GM12865 (cell line): ENCODE measurements around the gene GRIP2.

Experiments used
- DNase-seq: peaks from one replicate; pipeline ENCODE4 v3.0.0; 2010; ENCODE audit warnings: low read depth
- H3K4me3 ChIP-seq: 2 replicates; pipeline ENCODE4 v1.5.1; 2011; ENCODE audit warnings: mild to moderate bottlenecking, low read depth, low read length, control low read depth
- CTCF ChIP-seq: IDR thresholded peaks from 2 replicates; pipeline ENCODE4 v1.5.1; 2011; ENCODE audit warnings: low read length, control low read depth, low read depth, inconsistent platforms; ENCODE audit not compliant: insufficient read depth; ENCODE audit errors: missing control alignments

GRIP2 gene

GRCh38 chr3:14464141-14464465 lies 76.0 kb downstream of the GRIP2 start:
- TF ChIP-seq CTCF: no peak
- DNase-seq: no peak
- H3K4me3 ChIP-seq: no peak overlapping the region

GRCh38 chr3:14463330-14464140 lies 76.6 kb downstream of the GRIP2 start:
- no peak overlapping the region for H3K4me3 ChIP-seq
- no peak for DNase-seq
- no peak for TF ChIP-seq CTCF

GRCh38 chr3:14462738-14463137 lies 77.4 kb downstream of the GRIP2 start:
- no peak for DNase-seq
- no peak for TF ChIP-seq CTCF
- no peak overlapping the region for H3K4me3 ChIP-seq

GRCh38 chr3:14461748-14462324 lies 78.3 kb downstream of the GRIP2 start:
- peak; percentile 56 for DNase-seq
- TF ChIP-seq CTCF: peak; percentile 64
- H3K4me3 ChIP-seq: no peak overlapping the region

- DNase-seq: no peak
- no peak for TF ChIP-seq CTCF
- no peak overlapping the region for H3K4me3 ChIP-seq
Observed at GRCh38 chr3:14461006-14461747, 79.0 kb downstream of the GRIP2 start.

GRCh38 chr3:14460342-14461005 lies 79.7 kb downstream of the GRIP2 start:
- DNase-seq: no peak
- no peak for TF ChIP-seq CTCF
- no peak overlapping the region for H3K4me3 ChIP-seq
